Parathyroid adenoma (tissue), 2 donors: ENCODE results near the gene PDE8B.

ENCODE experiments used
- H2AFZ ChIP-seq: fragments of 300-600 bp; sonication (generic); one replicate; pipeline ENCODE4 v1.7.0; 2017; ENCODE audit warnings: antibody characterized with exemption, mild to moderate bottlenecking
- H3K27ac ChIP-seq: fragments of 300-600 bp; sonication (generic); one replicate; pipeline ENCODE4 v1.7.0; 2017
- H3K27me3 ChIP-seq: fragments of 300-600 bp; sonication (generic); one replicate; pipeline ENCODE4 v1.7.0; 2017; ENCODE audit warnings: low read length; ENCODE audit not compliant: control insufficient read depth, insufficient read depth
- H3K36me3 ChIP-seq: fragments of 300-600 bp; sonication (generic); one replicate; pipeline ENCODE4 v1.7.0; 2017; ENCODE audit warnings: low read length; ENCODE audit not compliant: control insufficient read depth, insufficient read depth
- H3K4me1 ChIP-seq: fragments of 300-600 bp; sonication (generic); one replicate; pipeline ENCODE4 v1.7.0; 2017; ENCODE audit warnings: control low read depth
- H3K4me2 ChIP-seq: fragments of 300-600 bp; sonication (generic); one replicate; pipeline ENCODE4 v1.7.0; 2017; ENCODE audit warnings: low read length
- H3K4me3 ChIP-seq: fragments of 300-600 bp; sonication (generic); one replicate; pipeline ENCODE4 v1.7.0; 2017; ENCODE audit warnings: low read depth, low read length
- H3K79me2 ChIP-seq: fragments of 300-600 bp; sonication (generic); one replicate; pipeline ENCODE4 v1.7.0; 2017; ENCODE audit warnings: control low read depth
- H3K9ac ChIP-seq: fragments of 300-600 bp; sonication (generic); one replicate; pipeline ENCODE4 v1.7.0; 2017; ENCODE audit warnings: mild to moderate bottlenecking
- H3K9me3 ChIP-seq: fragments of 300-600 bp; sonication (generic); one replicate; pipeline ENCODE4 v1.7.0; 2017; ENCODE audit warnings: low read length; ENCODE audit not compliant: control insufficient read depth
- CTCF ChIP-seq: fragments of 300-600 bp; sonication (generic); IDR thresholded peaks from one replicate; pipeline ENCODE4 v1.7.0; 2017; ENCODE audit warnings: antibody characterized with exemption, mild to moderate bottlenecking
- donor health status: primary hyperparathyroidism.

Gene PDE8B

GRCh38 chr5:77186652-77187370 lies 23.7 kb upstream of the PDE8B start:
- H3K27me3 ChIP-seq, result no peaks in the 10 kb centered on the region
- TF ChIP-seq CTCF, result no peak
- no peak overlapping the region for H3K9ac ChIP-seq
- H3K27ac ChIP-seq, result no peak overlapping the region
- H3K4me2 ChIP-seq, result no peak overlapping the region
- no peaks in the 10 kb centered on the region for H3K79me2 ChIP-seq
- no peak overlapping the region for H3K4me3 ChIP-seq
- no peaks in the 10 kb centered on the region for H3K36me3 ChIP-seq
- H2AFZ ChIP-seq, result no peak overlapping the region
- no peaks in the 10 kb centered on the region for H3K9me3 ChIP-seq
- H3K4me1 ChIP-seq, result no peaks in the 10 kb centered on the region

GRCh38 chr5:77189421-77189820 lies 21.1 kb upstream of the PDE8B start:
- H3K9ac ChIP-seq, result no peak overlapping the region

GRCh38 chr5:77192441-77193050 lies 17.9 kb upstream of the PDE8B start:
- no peak overlapping the region for H3K9ac ChIP-seq
- H3K27ac ChIP-seq, result no peak overlapping the region
- no peak overlapping the region for H3K4me2 ChIP-seq
- no peaks in the 10 kb centered on the region for H3K4me1 ChIP-seq
- H2AFZ ChIP-seq, result no peak overlapping the region
- no peaks in the 10 kb centered on the region for H3K79me2 ChIP-seq
- H3K27me3 ChIP-seq, result no peaks in the 10 kb centered on the region
- H3K4me3 ChIP-seq, result no peak overlapping the region
- H3K36me3 ChIP-seq, result no peaks in the 10 kb centered on the region
- no peaks in the 10 kb centered on the region for H3K9me3 ChIP-seq
- TF ChIP-seq CTCF, result no peak

More at GRCh38 chr5:77189421-77189820, 21.1 kb upstream of the PDE8B start:
- Histone ChIP-seq H3K9me3 (no peaks in the 10 kb centered on the region), H3K4me3 (no peak overlapping the region), H3K27ac (no peak overlapping the region), H3K79me2 (no peaks in the 10 kb centered on the region), H2AFZ (no peak overlapping the region), H3K4me1 (no peaks in the 10 kb centered on the region), H3K27me3 (no peaks in the 10 kb centered on the region), H3K36me3 (no peaks in the 10 kb centered on the region), H3K4me2 (no peak overlapping the region)
- no peak for TF ChIP-seq CTCF

- no peak for TF ChIP-seq CTCF
- Histone ChIP-seq H3K9ac (no peak overlapping the region), H3K4me2 (no peak overlapping the region), H2AFZ (no peak overlapping the region), H3K79me2 (no peaks in the 10 kb centered on the region), H3K36me3 (no peaks in the 10 kb centered on the region), H3K27me3 (no peaks in the 10 kb centered on the region), H3K27ac (no peak overlapping the region), H3K4me3 (no peak overlapping the region), H3K9me3 (no peaks in the 10 kb centered on the region), H3K4me1 (no peaks in the 10 kb centered on the region)
Observed at GRCh38 chr5:77194762-77195161, 15.7 kb upstream of the PDE8B start.
